ENCODE measurements around the gene SLC25A22.

- no peak for TF ChIP-seq CTCF (IDR thresholded peaks at IDR 0.05)
- no peak for TF ChIP-seq POLR2A (IDR thresholded peaks at IDR 0.05)
Measured at GRCh38 chr11:821512-822371, 23.7 kb upstream of the SLC25A22 start.

Measured in body of pancreas (tissue), 4 donors.